Mammary epithelial cell (primary cell): ENCODE data around the gene PP2D1.

Experiments used
- CTCF ChIP-seq, 2 donors: IDR thresholded peaks in 1 of 2; conservative IDR thresholded peaks in 1 of 2; 2 replicates each; pipeline ENCODE4 v1.5.1; 2011 to 2012; ENCODE audit warnings: inconsistent platforms in 2 of 2, low read length in 2 of 2, mild to moderate bottlenecking in 2 of 2, control low read depth in 1 of 2, low read depth in 1 of 2; ENCODE audit not compliant: insufficient read depth in 1 of 2; ENCODE audit errors: extremely low read depth in 1 of 2
- EZH2 ChIP-seq: IDR thresholded peaks from 2 replicates; pipeline ENCODE4 v1.6.1; 2012; ENCODE audit warnings: low read length, inconsistent platforms, borderline replicate concordance

GRCh38 chr3:20007960-20008359 is 4.1 kb downstream of the PP2D1 start:
- TF ChIP-seq CTCF (conservative IDR thresholded peaks at IDR 0.05 in 1 of 2, IDR thresholded peaks at IDR 0.05 in 1 of 2; ENCODE audit: extremely low read depth in 1 of 2, insufficient read depth in 1 of 2, low read depth in 1 of 2, low read length in 2 of 2) (no peak), EZH2 (no peak)
